Adipose tissue (tissue), 3 donors: ENCODE results near the gene SPIN2A. TPM values are rescaled to one million over a fixed set of nuclear protein-coding genes. Genes with fewer than 3 reads are reported as not detected.
"Not testable (repeated sequence)": the region's sequence is repeated elsewhere in the genome, so short reads cannot be mapped to it uniquely, and the experiment has no call there.

Source experiments
- H3K27ac ChIP-seq: one replicate; pipeline ENCODE4 v1.5.1; 2013; ENCODE audit warnings: low read depth, low read length
- WGBS, 3 donors: extraction: QIAGEN DNeasy Blood & Tissue Kit; methylation state at CpG; one replicate each; pipeline ENCODE4 v1.1.7; 2013; 5-methylcytosine and 5-hydroxymethylcytosine counted together
- polyA plus RNA-seq, 3 donors: library from polyadenylated mRNA; stranded (reverse); fragments of 200-250 nt; gene quantifications; one replicate each; pipeline ENCODE4 v1.2.3, GENCODE V29; 2013
- donor health status: healthy with polysubstance abuse.
- donor health status: Bipolar disorder and iron deficiency.
- donor health status: healthy.

Gene SPIN2A
- polyA plus RNA-seq, 3 donors = 0.20 to 0.48 (median 0.45) TPM

DNA sequence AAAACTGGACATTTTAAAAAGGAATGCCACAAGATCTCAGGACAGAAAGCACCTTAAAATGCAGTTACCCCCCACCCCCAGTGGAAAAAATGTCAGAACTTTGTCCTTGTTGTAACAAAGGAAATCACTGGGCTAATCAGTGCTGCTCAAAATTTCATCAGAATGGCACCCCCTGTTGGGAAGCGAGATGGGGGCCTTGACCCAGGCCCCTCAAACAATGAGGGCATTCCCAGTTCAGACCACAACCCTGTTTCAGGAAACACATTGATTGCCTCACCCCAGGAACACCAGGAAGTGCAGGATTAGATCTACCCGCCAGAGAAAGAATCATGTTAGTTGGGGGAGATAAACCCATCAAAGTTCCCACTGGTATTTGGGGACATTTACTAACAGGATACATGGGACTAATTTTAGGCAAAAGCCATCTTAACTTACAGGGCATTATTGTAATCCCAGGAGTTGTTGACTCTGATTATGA, 32.2 kb downstream of the SPIN2A start:
- WGBS, 3 donors = 52 to 83% (median 70%) methylated on average over 2 of the region's 2 CpGs
- no peak overlapping the region for H3K27ac ChIP-seq

GRCh38 chrX:57104406-57104805, 32.8 kb downstream of the SPIN2A start:
- no peak overlapping the region for H3K27ac ChIP-seq
- WGBS, 3 donors = 67 to 82% (median 78%) methylated on average over 4 of the region's 4 CpGs

DNA sequence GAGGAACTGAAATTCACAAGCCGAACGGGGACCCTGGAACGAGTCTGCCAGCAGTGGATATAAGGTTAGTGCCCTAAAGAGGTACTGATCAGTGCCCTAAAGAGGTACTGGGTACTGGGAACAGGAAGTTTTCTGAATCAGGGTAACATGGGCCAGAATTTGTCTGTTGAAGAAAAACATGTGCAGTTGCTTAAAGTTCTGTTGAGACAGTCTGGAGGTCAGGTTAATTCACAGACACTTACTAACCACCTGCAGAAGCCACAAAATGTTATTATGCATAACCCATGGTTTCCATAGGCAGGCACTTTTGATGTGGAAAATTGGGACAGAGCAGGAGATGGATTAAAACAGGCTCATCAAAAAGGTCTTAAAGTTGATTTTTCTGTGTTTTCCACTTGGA, 33.7 kb downstream of the SPIN2A start:
- 71 to 96% (median 87%) methylated on average over 3 of the region's 3 CpGs for WGBS, 3 donors
- H3K27ac ChIP-seq = no peak overlapping the region

DNA sequence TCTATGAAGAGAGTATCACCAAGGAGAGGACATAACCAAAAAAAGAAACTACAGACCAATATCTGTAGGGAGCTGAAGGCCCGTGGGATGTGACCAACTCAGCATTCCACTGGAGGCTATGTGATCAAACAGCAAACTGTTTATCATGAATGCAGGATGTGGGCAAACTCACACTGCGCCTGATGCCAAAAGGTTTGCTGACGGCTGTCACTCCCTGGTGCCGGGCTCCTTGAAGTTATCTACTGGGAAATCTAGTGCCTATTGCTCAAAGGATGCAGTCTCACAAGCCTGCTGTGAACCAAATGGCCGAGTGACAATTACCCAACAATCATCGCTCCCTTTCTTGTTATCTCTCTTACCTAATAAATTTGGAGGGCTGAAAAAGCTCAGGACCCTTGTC, 34.3 kb downstream of the SPIN2A start:
- H3K27ac ChIP-seq = not testable (repeated sequence)
- WGBS, 3 donors = 77 to 85% (median 78%) methylated on average over 6 of the region's 6 CpGs

Other genes with a start within 250 kb of the SPIN2A start
- 1 to 10 TPM; 4.3 to 6.6 (median 4.8) TPM for gene SPIN3, start 141.9 kb downstream of the SPIN2A start, polyA plus RNA-seq
- 1 to 10 TPM; 4.9 to 9.7 (median 6.3) TPM for gene SPIN2B, start 15.8 kb downstream of the SPIN2A start, polyA plus RNA-seq
- 10 to 100 TPM in 1 of 3 donors, 1 to 10 TPM in 1, under 1 TPM in 1; 0.22 to 37.6 (median 1.1) TPM for gene FAAH2, start 149.3 kb upstream of the SPIN2A start, polyA plus RNA-seq